Activated CD8-positive, alpha-beta memory T cell treated with anti-CD3 and anti-CD28 coated beads for 36 hours (primary cell): ENCODE data around the gene ATP6V1F. TPM values are rescaled to one million over a fixed set of nuclear protein-coding genes. Genes with fewer than 3 reads are reported as not detected.

ENCODE experiments used
- CTCF ChIA-PET: fragments of 350-600 bp; sonication (Branson Sonifier 250); formaldehyde crosslinking; loops from one replicate; lab custom pipeline; 2021; ENCODE audit warnings: antibody characterized with exemption; lab: Charles Lee
- POLR2A ChIA-PET: fragments of 350-600 bp; sonication (Branson Sonifier 250); formaldehyde crosslinking; loops from one replicate; lab custom pipeline; 2021; ENCODE audit warnings: antibody characterized with exemption; lab: Charles Lee
- total RNA-seq, 2 experiments: library from RNA; stranded (reverse); gene quantifications; one replicate each; pipeline ENCODE4 v1.2.3, GENCODE V29; 2021

The ATP6V1F gene, protein sequence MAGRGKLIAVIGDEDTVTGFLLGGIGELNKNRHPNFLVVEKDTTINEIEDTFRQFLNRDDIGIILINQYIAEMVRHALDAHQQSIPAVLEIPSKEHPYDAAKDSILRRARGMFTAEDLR
- total RNA-seq: 100 to 1,000 TPM; 145 to 152 TPM

DNA sequence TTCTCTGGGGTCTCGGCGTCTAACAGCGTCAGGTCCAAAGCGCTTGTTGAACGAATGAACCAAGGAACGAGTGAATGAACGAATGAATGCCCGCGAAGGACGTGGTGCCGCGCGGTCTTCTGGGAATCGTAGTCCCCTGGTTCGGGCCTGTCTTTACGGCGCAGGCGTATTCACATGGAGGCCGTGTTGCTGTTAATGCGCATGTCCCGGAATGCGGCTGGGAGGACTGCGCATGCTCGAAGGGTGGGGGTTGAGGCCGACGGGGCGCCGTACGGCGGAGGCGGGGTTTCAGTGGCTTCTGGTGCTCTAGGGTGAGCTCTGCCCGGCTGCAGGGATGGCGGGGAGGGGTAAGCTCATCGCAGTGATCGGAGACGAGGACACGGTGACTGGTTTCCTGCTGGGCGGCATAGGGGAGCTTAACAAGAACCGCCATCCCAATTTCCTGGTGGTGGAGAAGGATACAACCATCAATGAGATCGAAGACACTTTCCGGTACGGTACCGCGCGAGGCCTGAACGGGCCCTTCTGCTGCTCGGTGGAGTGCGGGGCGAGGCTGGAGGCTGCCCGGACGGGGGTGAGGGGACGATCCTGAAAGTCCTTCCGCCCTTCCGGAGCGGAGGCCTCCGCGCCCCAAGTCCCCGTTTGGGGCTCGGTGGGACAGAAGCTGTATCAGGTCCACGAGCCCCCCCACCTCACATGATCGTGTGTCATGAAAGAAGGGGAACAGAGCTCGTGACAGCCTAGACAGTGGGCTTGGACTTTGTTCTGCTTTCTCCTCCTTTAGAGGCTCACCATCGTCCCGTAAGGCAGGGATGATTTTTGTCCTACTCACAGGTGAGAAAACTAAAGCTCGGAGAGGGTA lies at the start of gene ATP6V1F:
ATP6V1F (plus strand) TSS at position 286 of the 862 bp plus-strand sequence; CDS start at position 335, 49 bp downstream.
- CTCF ChIA-PET: interaction anchor here (1.5 to 2.3 kb wide), 3 partner anchors 10 to 21 kb away, joined by 5 to 16 read pairs (median 7); no protein-coding TSS in a partner anchor
- POLR2A ChIA-PET: interaction anchor here (1.1 to 1.5 kb wide), 3 partner anchors 23 to 192 kb away, joined by 3 to 4 read pairs (median 3); partner anchors contain the start of gene CALU

DNA sequence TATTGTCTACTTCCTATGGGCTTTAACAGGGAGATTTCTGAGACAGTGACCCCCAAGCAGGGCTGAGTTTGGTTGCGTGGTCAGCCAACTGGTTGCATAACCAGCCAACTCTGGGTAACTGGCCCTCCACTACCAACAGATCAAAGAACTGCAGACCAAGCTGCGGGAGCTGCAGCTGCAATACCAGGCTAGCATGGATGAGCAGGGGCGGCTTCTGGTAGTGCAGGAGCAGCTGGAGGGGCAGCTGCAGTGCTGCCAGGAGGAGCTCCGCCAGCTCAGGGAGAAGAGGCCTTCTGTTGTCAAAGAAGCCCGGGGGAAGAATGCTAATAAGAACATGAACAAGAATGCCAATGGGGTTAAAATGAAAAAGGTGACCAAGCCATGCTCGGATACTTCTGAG lies 48.2 kb upstream of the ATP6V1F start:
- POLR2A ChIA-PET: no interaction called here
- CTCF ChIA-PET: no interaction called here

DNA sequence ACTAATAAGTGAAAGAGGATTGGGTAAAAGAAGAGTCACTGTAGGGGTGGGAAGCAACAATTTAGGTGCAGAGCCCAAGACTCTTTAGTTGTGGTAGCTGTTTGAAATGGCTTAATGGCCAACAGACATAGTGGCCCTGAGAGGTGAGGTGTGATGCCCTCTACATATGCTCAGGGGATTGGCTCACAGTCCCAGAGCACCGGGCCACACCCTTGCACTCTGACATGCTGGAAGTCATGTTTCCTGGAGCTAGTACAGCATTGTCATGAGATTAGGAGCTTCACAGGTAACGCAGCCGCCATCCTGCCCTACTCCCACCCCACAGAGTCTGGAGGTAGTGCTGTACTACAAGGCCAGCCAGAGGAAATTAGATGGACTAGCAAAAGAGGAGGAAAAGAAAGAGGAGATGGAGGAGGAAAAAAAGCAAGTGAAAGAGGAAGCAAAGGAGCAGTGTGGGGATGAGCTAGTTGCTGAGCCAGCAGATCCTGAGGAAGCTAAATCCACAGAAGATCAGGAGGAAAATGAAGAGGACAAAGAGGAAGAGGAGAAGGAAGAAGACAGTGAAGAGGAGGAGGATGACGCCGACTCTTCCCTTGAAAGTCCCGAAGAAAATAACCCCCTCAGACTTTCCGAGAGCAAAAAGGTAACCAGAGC lies 47.2 kb upstream of the ATP6V1F start:
- ChIA-PET POLR2A (no interaction called here), CTCF (interaction anchor here (0.6 kb wide), 1 partner anchor 392 kb away, joined by 3 read pairs; no protein-coding TSS in a partner anchor)

DNA sequence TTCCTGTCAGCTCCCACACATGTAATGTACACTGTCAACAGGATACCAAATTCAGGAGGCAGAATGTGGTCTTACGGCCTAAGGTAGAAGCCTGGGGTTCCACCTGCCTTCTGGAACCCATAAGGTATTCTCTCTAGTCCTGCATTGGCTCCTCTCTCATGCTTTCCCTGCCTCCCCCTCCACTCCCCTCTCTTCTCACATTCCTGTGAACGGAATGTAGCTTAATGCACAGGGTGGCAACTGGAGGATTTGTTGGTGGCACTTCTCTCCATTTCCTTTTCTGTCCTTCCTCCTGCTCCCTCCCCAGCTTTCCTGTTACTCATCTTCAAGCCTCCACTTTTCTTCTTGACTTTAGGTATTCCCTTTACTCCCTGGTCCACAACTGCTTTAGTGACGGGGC lies 44.0 kb upstream of the ATP6V1F start:
- POLR2A ChIA-PET: no interaction called here
- CTCF ChIA-PET: interaction anchor here (1.1 kb wide), 1 partner anchor 24 kb away, joined by 5 read pairs; no protein-coding TSS in a partner anchor

DNA sequence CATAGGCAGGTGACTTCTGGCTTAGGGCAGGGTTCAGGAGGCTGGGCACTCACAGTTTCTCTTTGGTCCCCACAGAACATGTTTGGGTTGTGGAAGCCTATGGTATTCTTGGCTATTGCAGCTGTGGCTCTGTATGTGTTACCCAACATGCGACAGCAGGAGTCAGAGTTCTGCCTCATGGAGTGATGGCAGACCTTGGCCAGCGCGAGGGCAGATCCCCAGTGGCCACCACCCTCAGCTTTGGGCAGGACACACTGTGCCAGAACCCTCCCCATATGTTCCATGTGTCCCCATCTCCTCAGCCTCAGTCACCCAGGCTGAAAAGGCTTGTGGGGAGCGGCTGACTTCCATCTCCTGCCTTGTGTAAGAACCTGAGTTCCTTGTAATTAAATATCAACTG lies 40.9 kb upstream of the ATP6V1F start:
- CTCF ChIA-PET: no interaction called here
- POLR2A ChIA-PET: no interaction called here

DNA sequence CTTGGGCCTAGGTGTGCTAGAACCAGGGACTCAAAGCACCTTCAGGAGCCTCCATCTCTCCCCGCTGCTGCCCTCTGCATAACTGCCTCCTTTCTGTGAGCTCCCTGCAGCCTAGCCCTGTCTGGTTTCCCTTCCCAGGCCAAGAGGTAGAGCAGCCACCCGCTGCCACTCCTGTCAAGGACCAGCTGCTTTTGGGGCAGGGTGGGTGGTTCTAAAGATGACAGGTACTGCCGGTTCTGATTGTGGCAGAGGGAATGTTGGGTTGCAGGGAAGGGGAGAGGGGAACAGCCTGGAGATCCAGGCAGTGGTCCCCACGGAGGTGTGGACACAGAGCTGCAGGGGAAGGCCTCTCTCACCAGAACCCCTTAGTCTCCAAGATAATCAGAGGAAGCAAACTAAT lies 36.1 kb upstream of the ATP6V1F start:
- ChIA-PET CTCF (interaction anchor here (0.7 kb wide), 1 partner anchor 9 kb away, joined by 3 read pairs; no protein-coding TSS in a partner anchor), POLR2A (interaction anchor here (0.7 kb wide), 1 partner anchor 36 kb away, joined by 3 read pairs; no protein-coding TSS in a partner anchor)

DNA sequence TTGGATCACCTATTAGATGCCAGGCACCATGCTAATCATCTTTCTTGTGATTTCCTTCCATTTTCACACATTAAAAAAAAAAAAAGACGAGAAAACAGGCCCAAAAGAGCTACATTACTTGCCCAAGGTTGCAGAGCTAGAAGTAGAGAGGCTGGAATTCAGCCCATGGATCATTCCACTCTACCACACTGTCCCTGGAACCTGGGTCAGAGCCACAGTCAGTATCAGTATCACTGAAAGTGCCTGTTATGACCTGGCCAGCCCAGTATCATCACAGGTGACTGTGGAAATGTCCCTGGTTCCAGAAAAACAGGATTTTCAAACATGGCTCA lies 35.8 kb upstream of the ATP6V1F start:
- CTCF ChIA-PET: interaction anchor here (0.7 kb wide), 1 partner anchor 9 kb away, joined by 3 read pairs; no protein-coding TSS in a partner anchor
- POLR2A ChIA-PET: interaction anchor here (0.6 to 0.7 kb wide), 2 partner anchors 36 to 48 kb away, joined by 3 read pairs; no protein-coding TSS in a partner anchor

DNA sequence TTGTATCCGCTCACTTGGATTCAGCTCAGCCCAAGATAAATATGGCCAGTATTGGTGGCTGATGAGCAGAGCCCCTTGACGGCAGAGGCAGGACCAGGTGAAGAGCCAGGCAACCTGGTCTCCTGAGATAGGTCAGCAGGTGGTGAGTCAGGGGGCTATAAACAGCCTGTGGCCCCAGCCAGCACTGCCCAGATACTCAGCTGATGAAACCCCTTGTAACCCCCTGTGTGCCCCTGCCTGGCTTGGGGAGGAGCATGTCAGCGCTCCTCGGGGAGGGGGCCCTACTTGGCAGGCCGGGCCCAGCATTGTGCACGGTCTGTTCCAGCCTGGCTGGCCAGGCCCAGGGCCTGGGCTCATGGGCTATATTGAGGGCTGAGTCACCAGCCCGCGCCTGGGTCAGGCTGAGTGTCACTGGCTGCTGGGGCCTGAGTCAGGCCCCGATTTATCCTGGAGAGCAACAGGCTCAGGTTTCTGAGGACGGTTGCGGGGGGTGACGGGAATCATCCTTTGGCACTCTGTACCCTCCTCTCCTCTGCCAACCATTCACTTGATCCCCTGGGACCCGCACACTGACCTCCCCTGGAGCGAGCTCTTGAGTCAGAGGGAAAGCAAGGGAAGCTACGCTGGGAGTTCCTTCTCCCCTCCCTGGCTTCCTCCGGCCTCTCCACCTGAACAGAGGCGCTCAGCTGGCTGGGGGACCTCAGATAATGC lies 35.3 kb upstream of the ATP6V1F start:
- POLR2A ChIA-PET: interaction anchor here (0.6 to 0.7 kb wide), 2 partner anchors 37 to 49 kb away, joined by 3 read pairs; no protein-coding TSS in a partner anchor
- CTCF ChIA-PET: interaction anchor here (1.8 kb wide), 1 partner anchor 15 kb away, joined by 6 read pairs; no protein-coding TSS in a partner anchor

DNA sequence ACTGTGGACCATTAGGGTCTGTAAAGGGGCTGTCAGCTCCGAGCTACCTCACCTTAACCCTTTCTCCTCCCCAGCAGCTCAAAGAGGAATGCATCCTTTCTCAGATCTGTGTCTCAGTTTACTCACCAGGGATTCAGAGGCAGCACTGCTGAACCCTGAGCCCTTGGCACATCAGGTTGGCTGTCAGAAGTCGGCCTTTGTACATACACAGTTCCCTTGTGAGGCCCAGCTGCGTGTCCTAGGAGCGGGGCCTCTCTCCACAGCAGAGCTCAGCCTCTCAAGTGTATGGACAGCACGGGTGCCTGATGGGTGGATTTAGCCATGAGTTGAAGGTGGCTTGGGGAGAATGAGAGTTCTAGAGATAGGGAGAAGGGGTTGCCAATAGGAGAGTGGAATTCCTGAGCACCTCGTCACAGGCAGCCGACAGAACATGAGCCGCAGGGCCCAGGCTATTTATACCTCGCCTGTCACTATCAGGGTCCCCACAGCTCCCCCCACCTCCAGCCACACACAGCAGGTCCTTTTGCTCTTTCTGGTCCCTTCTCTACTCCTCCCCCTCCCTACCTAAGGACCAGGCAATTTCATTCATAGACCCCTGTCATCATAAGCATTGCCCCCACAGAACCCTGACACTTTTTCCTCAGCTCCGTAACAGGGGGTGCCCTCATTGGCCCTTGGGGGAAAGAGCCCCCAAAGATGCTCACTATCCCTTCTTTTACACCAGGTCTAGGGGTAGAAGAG lies 34.5 kb upstream of the ATP6V1F start:
- CTCF ChIA-PET: interaction anchor here (0.7 to 1.8 kb wide), 2 partner anchors 14 to 37 kb away, joined by 4 to 6 read pairs; no protein-coding TSS in a partner anchor
- POLR2A ChIA-PET: no interaction called here

DNA sequence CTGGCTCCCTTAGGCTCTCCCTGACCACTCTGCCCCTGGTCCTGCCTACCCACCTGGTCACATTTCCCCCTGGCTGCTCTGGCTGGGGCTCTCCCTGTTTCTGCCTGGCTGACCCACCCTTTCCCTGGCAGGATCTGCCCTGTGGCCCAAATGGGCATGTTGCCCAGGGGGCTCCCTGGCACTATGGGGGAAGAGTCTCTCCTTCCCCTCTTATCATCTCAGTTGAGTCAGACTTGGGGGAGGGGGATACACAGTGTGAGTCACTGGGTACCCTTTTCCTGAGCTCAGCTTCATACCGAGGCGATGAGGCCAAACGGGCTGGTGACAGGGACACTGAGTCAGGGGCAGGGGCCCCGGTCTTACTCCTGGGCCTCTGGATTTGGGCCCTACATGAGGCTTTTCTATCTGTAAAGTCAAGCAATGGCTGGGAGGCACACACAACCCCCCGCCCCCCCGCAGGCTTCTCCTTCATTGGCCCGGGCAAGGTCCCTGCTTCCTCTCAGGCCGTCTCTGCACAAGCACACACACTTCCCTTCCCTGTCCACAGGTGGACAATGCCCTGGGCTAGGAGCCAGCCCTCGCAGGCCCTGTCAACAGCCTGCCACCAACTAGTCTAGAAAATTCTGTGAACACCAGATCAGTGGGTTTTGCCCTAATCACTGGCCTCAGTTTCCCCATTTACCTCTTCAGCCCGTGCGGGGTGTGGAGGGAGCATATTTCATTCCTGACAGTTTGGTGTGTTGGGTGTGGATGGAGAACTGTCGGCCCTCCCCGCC lies 33.1 kb upstream of the ATP6V1F start:
- ChIA-PET POLR2A (no interaction called here), CTCF (no interaction called here)

DNA sequence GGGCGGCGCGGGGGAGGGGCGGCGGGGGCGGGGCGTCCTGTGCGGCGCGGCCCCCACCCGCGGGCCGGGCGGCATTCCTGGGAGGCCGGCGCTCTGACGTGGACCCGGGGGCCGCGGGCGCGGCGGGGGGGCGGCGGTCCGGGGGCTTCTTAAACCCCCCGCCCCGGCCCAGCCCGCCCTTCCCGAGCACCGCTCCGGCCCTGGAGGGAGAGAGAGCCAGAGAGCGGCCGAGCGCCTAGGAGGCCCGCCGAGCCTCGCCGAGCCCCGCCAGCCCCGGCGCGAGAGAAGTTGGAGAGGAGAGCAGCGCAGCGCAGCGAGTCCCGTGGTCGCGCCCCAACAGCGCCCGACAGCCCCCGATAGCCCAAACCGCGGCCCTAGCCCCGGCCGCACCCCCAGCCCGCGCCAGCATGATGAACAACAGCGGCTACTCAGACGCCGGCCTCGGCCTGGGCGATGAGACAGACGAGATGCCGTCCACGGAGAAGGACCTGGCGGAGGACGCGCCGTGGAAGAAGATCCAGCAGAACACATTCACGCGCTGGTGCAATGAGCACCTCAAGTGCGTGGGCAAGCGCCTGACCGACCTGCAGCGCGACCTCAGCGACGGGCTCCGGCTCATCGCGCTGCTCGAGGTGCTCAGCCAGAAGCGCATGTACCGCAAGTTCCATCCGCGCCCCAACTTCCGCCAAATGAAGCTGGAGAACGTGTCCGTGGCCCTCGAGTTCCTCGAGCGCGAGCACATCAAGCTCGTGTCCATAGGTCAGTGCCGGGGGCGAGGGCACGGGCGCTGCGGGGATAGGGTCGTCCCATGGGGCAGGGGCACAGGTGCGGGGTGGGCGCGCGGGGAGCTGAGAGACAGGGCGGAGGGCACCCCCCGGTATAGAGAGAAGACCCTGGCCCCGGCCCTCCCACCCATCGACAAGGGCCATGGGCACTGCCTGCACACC lies 32.2 kb upstream of the ATP6V1F start, which contains the start of gene FLNC:
FLNC (plus strand) TSS at position 176 of the 947 bp plus-strand sequence; CDS start at position 408, 232 bp downstream.
- ChIA-PET CTCF (no interaction called here), POLR2A (interaction anchor here (1.1 kb wide), 1 partner anchor 37 kb away, joined by 4 read pairs; no protein-coding TSS in a partner anchor)

DNA sequence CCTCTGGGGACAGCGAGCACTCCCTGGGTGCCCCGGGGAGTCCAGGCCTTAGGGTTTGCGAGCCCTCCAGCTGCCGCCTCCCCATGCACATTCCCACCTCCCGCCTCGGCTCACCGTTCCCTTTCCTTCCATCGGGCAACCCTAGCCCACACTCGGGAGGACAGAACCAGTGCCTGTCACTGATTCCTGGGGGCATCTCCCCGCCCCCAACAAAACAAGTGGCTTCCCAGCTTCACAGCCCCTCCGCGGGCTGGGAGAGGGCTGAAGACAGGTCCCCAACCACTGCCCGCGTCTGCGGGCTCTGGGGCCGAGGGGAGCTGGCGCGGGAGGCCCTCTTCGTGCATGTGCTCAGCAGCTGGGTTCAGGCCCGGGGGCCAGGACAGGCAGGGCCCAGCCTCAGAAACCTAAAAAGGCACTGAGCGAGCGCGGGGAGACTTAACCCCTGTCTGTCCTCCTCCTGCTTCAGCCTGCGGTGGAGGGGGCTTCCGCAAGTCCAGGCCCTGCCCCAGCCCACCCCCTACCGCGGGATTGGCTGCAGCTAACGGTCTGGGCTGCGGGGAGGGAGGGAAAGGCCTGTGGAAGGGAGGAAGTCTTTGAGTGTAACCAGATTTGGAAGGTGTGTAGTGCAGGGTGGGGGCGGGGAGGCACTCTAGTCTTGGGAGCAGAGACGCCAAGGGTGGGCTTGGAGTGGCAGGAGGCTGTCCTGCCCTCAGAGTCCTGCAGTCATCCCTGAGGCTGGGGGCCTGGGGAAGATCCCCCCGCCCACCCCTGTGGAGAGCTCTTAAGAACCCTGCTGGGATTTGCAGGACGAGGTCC lies 31.3 kb upstream of the ATP6V1F start:
- CTCF ChIA-PET: interaction anchor here (0.8 kb wide), 1 partner anchor 10 kb away, joined by 5 read pairs; no protein-coding TSS in a partner anchor
- POLR2A ChIA-PET: interaction anchor here (0.6 to 1.1 kb wide), 2 partner anchors 36 to 371 kb away, joined by 3 to 4 read pairs; no protein-coding TSS in a partner anchor

DNA sequence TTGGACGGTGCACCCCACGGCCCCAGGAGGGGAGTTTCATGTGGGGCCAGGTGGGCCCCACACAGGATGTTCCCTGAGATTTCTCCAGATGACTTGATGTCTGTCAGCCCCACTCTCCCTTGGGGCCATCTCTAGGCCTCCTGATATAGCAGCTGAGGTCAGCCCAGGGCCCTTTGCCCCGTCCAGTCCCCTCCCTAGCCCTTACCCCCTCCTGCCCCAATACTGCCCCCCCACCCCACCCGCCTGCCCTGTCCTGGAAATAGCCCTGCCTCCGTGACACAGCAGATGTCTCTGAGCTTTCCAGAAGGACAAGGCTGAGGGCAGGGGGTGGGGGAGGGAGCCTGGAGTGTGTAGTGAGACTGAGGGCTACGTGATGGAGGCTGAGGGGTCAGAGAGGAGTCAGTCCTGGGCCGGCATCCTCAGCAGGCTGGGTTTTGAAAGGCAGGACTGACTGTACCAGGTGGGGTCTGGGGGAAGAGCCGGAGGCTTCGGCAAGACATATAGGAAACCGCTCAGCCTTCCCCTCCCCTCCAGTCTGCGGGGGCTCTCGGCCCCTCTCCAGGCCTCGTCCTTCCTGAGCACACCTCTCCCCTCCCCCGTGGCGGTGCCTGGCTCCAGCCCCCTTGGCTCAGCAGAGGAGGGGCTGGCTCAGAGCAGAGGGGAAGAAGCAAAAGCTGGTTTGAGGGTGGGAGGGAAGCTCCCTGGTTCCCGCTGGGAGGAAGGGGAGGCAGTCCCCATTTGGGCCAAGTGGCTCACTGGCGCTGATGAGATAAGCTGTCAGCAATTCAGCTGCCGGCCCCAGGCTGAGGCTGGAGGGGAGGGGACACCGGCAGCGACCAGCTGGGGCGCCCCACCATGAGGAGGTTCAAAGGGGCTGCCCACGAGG lies 30.4 kb upstream of the ATP6V1F start:
- ChIA-PET CTCF (interaction anchor here (0.8 kb wide), 1 partner anchor 10 kb away, joined by 5 read pairs; no protein-coding TSS in a partner anchor), POLR2A (interaction anchor here (0.6 kb wide), 1 partner anchor 372 kb away, joined by 3 read pairs; no protein-coding TSS in a partner anchor)

DNA sequence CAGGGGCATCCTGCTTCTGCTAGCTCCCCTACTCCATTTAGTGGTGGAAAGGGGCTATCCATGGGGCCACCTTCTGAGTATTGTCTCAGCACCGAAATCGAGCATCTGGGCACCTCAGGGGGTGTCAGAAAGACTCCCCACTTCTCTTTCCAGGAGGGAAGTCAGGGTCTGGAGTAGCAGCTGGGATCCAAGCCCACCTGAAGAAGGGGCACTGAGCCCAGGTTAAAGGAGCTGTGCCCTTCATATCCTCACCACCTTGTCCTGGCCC lies 29.8 kb upstream of the ATP6V1F start:
- ChIA-PET CTCF (no interaction called here), POLR2A (no interaction called here)
